Skeletal muscle tissue (tissue), 4 donors: ENCODE measurements around the gene TMED3. TPM values are rescaled to one million over a fixed set of nuclear protein-coding genes. Genes with fewer than 3 reads are reported as not detected.
"Not testable (repeated sequence)": the region's sequence is repeated elsewhere in the genome, so short reads cannot be mapped to it uniquely, and the experiment has no call there.

Experiments
- H3K27ac ChIP-seq: one replicate; pipeline ENCODE4 v1.7.0; 2013; ENCODE audit warnings: mild to moderate bottlenecking, low read depth, low read length, inconsistent platforms
- H3K27me3 ChIP-seq, 3 donors: one replicate each; pipeline ENCODE4 v1.7.0; 2013; ENCODE audit warnings: low read length in 3 of 3; ENCODE audit not compliant: control insufficient read depth in 3 of 3, insufficient read depth in 3 of 3
- H3K36me3 ChIP-seq, 3 donors: one replicate each; pipeline ENCODE4 v1.7.0; 2013; ENCODE audit warnings: low read length in 3 of 3; ENCODE audit not compliant: control insufficient read depth in 3 of 3, insufficient read depth in 3 of 3
- H3K4me1 ChIP-seq, 3 donors: one replicate each; pipeline ENCODE4 v1.7.0; 2013; ENCODE audit warnings: low read length in 3 of 3, mild to moderate bottlenecking in 3 of 3; ENCODE audit not compliant: control insufficient read depth in 3 of 3, insufficient read depth in 3 of 3
- H3K4me3 ChIP-seq, 3 donors: one replicate each; pipeline ENCODE4 v1.7.0; 2013; ENCODE audit warnings: low read length in 3 of 3
- H3K9ac ChIP-seq, 3 donors: one replicate each; pipeline ENCODE4 v1.7.0; 2013; ENCODE audit warnings: low read length in 3 of 3, mild to moderate bottlenecking in 3 of 3, moderate library complexity in 2 of 3, low read depth in 1 of 3
- H3K9me3 ChIP-seq, 3 donors: one replicate each; pipeline ENCODE4 v1.7.0; 2013; ENCODE audit warnings: low read length in 3 of 3; ENCODE audit not compliant: control insufficient read depth in 3 of 3
- total RNA-seq: library from RNA; depleted of rRNA; stranded (reverse); fragments of >200 nt; gene quantifications from one replicate; pipeline ENCODE4 v1.2.3, GENCODE V29; 2014
- donor health status: Osteomylitis.

TMED3 gene
- total RNA-seq, 1 donor from 2014 or later = 28.2 TPM

- H3K27ac ChIP-seq = no peak overlapping the region
- H3K36me3 ChIP-seq = peaks cover 2 to 5% (median 4%) of the 10 kb centered on the region in 3 donors
- peaks cover 10 to 17% (median 15%) of the 10 kb centered on the region in 3 donors for H3K27me3 ChIP-seq
- peaks cover 15 to 35% (median 33%) of the 10 kb centered on the region in 3 donors for H3K4me1 ChIP-seq
- no peak overlapping the region for H3K4me3 ChIP-seq
- H3K9ac ChIP-seq = peak overlapping the region in 1 of 3 donors; percentile 16
- peaks cover 0 to 3% (median 2%) of the 10 kb centered on the region in 3 donors for H3K9me3 ChIP-seq
These were observed 4.9 kb downstream of the TMED3 start for GRCh38 chr15:79315623-79316328.

GRCh38 chr15:79316864-79317263 is 6.0 kb downstream of the TMED3 start:
- H3K27ac ChIP-seq = no peak overlapping the region
- H3K4me1 ChIP-seq = peaks cover 6 to 27% (median 24%) of the 10 kb centered on the region in 3 donors
- peaks cover 0 to 6% (median 2%) of the 10 kb centered on the region in 3 donors for H3K9me3 ChIP-seq
- H3K27me3 ChIP-seq = peaks cover 1 to 8% (median 5%) of the 10 kb centered on the region in 3 donors
- no peak overlapping the region for H3K4me3 ChIP-seq
- no peak overlapping the region for H3K9ac ChIP-seq
- H3K36me3 ChIP-seq = peaks cover 2 to 5% (median 4%) of the 10 kb centered on the region in 3 donors

GRCh38 chr15:79319973-79320372 is 9.1 kb downstream of the TMED3 start:
- H3K27ac ChIP-seq, H3K27me3 ChIP-seq, H3K36me3 ChIP-seq, H3K9ac ChIP-seq, H3K9me3 ChIP-seq, H3K4me3 ChIP-seq: not testable (repeated sequence)
- peaks cover 4 to 13% (median 12%) of the 10 kb centered on the region in 3 donors for H3K4me1 ChIP-seq

DNA sequence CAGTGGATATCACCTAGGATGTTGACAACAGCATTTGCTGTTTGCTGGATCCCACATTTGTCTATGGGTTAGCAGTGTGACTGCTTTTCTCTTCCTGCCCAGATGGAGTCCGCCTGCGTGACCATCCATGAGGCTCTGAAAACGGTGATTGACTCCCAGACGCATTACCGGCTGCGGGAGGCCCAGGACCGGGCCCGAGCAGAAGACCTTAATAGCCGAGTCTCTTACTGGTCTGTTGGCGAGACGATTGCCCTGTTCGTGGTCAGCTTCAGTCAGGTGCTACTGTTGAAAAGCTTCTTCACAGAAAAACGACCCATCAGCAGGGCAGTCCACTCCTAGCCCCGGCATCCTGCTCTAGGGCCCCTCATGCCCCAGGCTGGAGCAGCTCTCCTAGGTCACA is 11.0 kb downstream of the TMED3 start:
- Histone ChIP-seq H3K36me3 (peaks cover 0 to 3% (median 0%) of the 10 kb centered on the region in 3 donors), H3K4me1 (no peaks in the 10 kb centered on the region)

GRCh38 chr15:79322306-79322705 is 11.4 kb downstream of the TMED3 start:
- Histone ChIP-seq H3K36me3 (peaks cover 0 to 3% (median 0%) of the 10 kb centered on the region in 3 donors), H3K9ac (no peak overlapping the region), H3K27ac (no peak overlapping the region), H3K27me3 (no peaks in the 10 kb centered on the region), H3K4me1 (no peaks in the 10 kb centered on the region), H3K9me3 (peaks cover 0 to 6% (median 2%) of the 10 kb centered on the region in 3 donors), H3K4me3 (no peak overlapping the region)

More for the DNA sequence above, 11.0 kb downstream of the TMED3 start:
- Histone ChIP-seq H3K4me3 (no peak overlapping the region), H3K9me3 (peaks cover 0 to 6% (median 2%) of the 10 kb centered on the region in 3 donors), H3K27me3 (no peaks in the 10 kb centered on the region), H3K27ac (no peak overlapping the region), H3K9ac (no peak overlapping the region)

GRCh38 chr15:79322945-79323344 is 12.0 kb downstream of the TMED3 start:
- no peaks in the 10 kb centered on the region for H3K4me1 ChIP-seq
- peaks cover 0 to 3% (median 0%) of the 10 kb centered on the region in 3 donors for H3K36me3 ChIP-seq
- no peak overlapping the region for H3K4me3 ChIP-seq
- H3K9ac ChIP-seq = no peak overlapping the region
- H3K27me3 ChIP-seq = no peaks in the 10 kb centered on the region
- no peak overlapping the region for H3K27ac ChIP-seq
- H3K9me3 ChIP-seq = peaks cover 0 to 6% (median 2%) of the 10 kb centered on the region in 3 donors

DNA sequence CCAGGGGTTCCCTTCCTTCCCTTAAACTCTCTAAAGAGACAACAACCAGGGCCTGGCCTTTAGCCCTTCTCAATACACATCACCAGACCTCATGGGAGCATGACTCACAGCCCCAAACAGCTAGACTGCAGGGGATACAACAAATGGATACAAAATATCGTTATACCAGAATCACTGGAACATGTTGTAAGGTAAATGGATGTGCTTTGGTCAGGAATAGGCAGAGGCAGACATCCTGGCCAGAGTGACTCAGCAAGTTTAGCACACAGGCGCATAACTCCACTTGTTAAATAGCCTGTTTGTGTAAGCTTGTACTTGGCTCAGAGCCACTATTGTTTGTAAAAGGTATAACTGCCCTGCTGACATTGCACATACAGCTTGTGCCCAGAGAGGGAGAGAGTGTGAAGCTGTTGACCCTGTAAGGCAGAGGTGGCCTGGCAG is 18.3 kb downstream of the TMED3 start:
- no peaks in the 10 kb centered on the region for H3K36me3 ChIP-seq
- H3K27me3 ChIP-seq = no peaks in the 10 kb centered on the region
- H3K4me1 ChIP-seq = no peaks in the 10 kb centered on the region
- H3K27ac ChIP-seq = no peak overlapping the region
- H3K9me3 ChIP-seq = peaks cover 0 to 3% (median 0%) of the 10 kb centered on the region in 3 donors
- no peak overlapping the region for H3K9ac ChIP-seq
- no peak overlapping the region for H3K4me3 ChIP-seq

- Histone ChIP-seq H3K27me3 (no peaks in the 10 kb centered on the region), H3K9me3 (peaks cover 0 to 3% (median 0%) of the 10 kb centered on the region in 3 donors), H3K4me1 (no peaks in the 10 kb centered on the region), H3K27ac (no peak overlapping the region), H3K9ac (no peak overlapping the region), H3K4me3 (no peak overlapping the region), H3K36me3 (no peaks in the 10 kb centered on the region)
These were observed 22.1 kb downstream of the TMED3 start for GRCh38 chr15:79332824-79333510.

DNA sequence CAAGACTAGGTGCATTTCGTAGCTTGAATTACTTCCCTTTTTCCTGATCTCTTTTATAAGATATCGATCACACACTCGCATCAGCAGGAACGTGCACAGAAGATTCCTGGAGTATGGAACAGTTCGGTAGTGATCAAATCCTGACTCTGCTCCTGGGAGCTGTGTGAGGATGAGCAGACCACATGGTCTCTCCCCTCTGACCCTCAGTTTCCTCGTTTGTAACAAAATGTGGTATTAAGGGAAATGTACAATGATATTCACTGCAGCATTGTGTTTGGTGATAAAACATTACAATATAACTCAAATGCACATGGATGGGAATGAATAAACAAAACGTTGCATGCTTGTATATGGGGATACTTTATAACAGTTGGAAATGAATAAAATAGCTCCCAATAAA is 26.7 kb downstream of the TMED3 start:
- no peaks in the 10 kb centered on the region for H3K4me1 ChIP-seq
- H3K27me3 ChIP-seq = no peaks in the 10 kb centered on the region
- H3K9me3 ChIP-seq = no peaks in the 10 kb centered on the region
- no peak overlapping the region for H3K4me3 ChIP-seq
- no peaks in the 10 kb centered on the region for H3K36me3 ChIP-seq
- no peak overlapping the region for H3K9ac ChIP-seq
- H3K27ac ChIP-seq = no peak overlapping the region
